GM18508 (cell line): ENCODE measurements around the gene YKT6.
"Not testable (repeated sequence)": the region's sequence is repeated elsewhere in the genome, so short reads cannot be mapped to it uniquely, and the experiment has no call there.

Source experiments
- ATAC-seq: cut with Tn5 transposase; IDR thresholded peaks from one replicate; pipeline ENCODE4 v1.9.1; 2021; ENCODE audit warnings: moderate number of reproducible peaks; ENCODE audit not compliant: insufficient read depth, unreplicated experiment

YKT6 gene

DNA sequence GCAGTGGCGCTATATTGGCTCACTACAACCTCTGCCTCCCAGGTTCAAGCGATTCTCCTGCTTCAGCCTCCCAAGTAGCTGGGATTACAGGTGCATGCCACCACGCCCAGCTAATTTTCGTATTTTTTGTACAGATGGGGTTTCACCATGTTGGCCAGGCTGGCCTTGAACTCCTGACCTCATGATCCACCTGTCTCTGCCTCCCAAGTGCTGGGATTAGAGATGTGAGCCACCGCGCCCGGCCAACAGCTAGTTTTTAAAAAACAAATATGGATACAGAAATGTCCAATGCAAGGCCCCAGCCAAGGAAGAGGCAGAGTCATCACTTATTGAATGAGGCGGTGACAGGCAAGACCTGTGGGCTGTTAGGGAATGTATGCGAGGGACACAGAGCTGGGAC is 28.9 kb upstream of the YKT6 start:
- ATAC-seq = not testable (repeated sequence)

GRCh38 chr7:44172352-44172751 is 28.4 kb upstream of the YKT6 start:
- no peak for ATAC-seq

DNA sequence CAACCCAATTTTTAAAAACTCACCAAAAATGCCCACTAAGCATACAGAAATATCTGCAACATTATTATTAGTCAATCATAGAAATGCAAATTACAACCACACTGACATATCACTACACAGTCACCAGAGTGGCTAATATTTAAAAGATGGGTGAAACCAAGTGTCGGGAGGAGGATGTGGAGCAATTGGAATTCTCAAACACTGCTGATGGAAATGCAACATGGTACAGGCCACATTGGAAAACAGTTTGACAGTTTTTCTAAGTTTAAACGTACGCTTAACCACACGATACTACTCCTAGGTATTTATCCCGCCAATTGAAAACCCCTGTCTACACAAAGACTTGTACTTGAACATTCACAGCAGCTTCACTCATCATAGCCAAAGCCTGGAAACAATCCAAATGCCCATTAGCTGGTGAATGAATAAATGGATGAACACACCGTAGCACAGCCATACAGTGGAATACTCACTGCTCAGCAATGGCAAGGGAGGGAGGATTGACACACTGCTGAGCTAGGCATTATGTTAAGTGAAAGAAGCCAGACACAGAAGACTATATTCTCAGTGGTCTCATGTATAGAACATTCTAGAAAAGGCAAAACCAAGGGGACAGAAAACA is 27.9 kb upstream of the YKT6 start:
- no peak for ATAC-seq

GRCh38 chr7:44173911-44174693 is 26.7 kb upstream of the YKT6 start:
- no peak for ATAC-seq

- ATAC-seq = not testable (repeated sequence)
These were observed 26.2 kb upstream of the YKT6 start for GRCh38 chr7:44174694-44174948.

- ATAC-seq = no peak
These were observed 25.0 kb upstream of the YKT6 start for GRCh38 chr7:44175730-44176129.

- ATAC-seq = no peak
These were observed 24.3 kb upstream of the YKT6 start for GRCh38 chr7:44176486-44176885.

- no peak for ATAC-seq
These were observed 23.1 kb upstream of the YKT6 start for GRCh38 chr7:44177570-44178131.

- ATAC-seq = no peak
These were observed 20.1 kb upstream of the YKT6 start for GRCh38 chr7:44180631-44181030.

- ATAC-seq = no peak
These were observed 18.0 kb upstream of the YKT6 start for GRCh38 chr7:44182827-44183226.

GRCh38 chr7:44183386-44183785 is 17.4 kb upstream of the YKT6 start:
- ATAC-seq = no peak

DNA sequence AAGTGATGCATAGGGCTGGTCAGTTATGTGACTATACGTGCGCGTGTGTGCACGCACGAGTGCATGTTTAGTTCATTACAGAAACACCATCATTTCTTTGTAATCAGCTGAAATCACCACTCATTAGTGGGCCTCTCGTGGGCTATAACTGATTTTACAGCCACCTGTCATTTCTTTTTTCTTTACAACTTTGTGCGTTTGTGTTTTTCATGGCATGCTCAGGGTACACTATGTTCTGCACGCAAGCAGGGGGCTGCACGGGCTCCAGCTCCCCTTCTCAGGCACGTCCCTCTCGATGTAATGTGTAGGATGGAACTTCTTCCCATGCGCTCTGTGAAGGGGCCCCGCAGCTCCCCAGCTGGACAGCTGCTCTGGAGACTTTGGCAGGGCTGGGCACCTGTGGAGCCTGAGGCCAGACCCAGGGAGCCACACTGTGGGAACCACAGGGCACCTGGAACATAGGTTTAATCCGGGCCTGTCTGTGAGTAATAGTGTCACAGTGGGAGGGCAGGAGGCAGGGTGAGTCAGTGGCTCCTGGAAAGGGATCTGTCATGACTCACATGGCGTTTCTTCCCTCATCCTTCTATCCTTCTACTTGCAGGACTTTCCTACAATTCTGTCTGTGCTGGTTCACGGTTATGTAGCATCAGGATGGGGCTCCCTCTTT is 16.4 kb upstream of the YKT6 start:
- no peak for ATAC-seq

GRCh38 chr7:44184873-44185446 is 15.8 kb upstream of the YKT6 start:
- ATAC-seq = no peak

- ATAC-seq = no peak
These were observed 15.0 kb upstream of the YKT6 start for GRCh38 chr7:44185729-44186128.

GRCh38 chr7:44186736-44187135 is 14.0 kb upstream of the YKT6 start:
- no peak for ATAC-seq

- ATAC-seq = no peak
These were observed 13.0 kb upstream of the YKT6 start for GRCh38 chr7:44187636-44188416.

DNA sequence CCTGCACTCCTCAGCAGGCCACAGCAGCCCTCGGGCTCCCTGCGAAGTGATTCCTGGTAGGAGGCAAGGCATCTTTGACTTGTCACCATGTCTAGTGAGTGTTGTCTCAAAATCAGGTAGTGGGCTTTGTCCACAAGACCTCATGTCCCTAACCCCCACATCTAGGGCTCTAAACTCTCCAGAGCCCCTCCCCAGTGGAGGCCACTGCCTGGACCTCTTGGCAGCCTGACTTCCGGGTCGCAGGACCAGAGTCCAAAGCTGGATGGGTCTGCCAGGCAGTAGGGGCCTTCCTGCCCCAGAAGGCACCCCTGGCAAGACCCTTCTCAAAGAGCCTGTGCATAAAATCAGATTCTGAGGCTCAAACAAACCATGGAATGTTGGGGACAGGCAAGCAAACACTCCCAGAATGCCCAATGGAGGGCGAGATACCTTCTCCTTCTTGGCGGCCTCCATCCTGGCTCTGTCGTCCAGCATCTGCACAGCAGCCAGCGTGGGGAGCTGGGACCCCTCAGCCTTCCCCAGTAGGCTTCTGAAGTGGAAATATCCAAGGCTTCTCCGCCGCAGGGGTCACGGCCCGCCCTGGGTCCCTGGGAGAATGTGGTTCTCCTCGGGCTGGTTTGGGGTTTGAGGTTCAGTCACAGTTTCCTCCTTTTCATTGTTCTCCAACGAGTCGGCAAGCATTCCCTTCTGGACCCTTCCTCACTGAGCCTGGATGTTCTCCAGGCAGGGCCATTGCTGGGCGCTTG is 12.1 kb upstream of the YKT6 start:
- no peak for ATAC-seq

DNA sequence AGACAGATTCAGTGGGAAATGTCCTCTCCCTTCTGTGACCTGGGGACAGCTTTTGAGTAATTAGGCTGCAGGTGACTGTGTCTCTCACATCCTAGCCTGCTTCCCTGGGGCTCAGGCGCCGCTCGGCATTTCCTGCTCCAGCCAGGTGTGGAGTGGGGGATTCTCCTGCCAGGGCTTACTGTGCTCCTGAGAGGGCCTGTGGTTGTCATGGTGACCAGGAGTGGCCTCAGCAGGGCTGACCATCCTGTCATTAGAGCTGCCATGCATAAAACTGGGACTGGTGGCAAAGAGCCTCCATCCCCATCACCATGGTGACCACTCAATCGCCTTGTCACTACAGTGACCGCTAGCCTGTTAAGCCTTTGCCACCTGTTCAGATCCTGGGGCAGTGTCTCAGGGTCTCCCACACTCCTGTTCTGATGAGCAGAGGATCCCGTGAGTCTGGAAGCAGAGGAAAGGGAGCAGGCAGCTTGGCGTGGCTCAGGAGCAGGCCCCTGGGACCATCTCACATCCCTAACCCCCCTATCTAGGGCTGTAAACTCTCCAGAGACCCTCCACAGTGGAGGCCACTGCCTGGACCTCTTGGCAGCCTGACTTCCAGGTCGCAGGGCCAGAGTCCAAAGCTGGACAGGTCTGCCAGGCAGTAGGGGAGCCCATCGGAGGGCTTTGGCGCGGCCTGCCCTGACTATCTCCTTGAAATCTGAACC is 11.3 kb upstream of the YKT6 start, which contains the start of gene GCK:
Gene GCK (minus strand): TSS at position 154 of the 707 bp plus-strand sequence. CDS start 486 bp downstream, outside the sequence.
- no peak for ATAC-seq
